ENCODE results near the gene AATK.

Gene AATK

DNA sequence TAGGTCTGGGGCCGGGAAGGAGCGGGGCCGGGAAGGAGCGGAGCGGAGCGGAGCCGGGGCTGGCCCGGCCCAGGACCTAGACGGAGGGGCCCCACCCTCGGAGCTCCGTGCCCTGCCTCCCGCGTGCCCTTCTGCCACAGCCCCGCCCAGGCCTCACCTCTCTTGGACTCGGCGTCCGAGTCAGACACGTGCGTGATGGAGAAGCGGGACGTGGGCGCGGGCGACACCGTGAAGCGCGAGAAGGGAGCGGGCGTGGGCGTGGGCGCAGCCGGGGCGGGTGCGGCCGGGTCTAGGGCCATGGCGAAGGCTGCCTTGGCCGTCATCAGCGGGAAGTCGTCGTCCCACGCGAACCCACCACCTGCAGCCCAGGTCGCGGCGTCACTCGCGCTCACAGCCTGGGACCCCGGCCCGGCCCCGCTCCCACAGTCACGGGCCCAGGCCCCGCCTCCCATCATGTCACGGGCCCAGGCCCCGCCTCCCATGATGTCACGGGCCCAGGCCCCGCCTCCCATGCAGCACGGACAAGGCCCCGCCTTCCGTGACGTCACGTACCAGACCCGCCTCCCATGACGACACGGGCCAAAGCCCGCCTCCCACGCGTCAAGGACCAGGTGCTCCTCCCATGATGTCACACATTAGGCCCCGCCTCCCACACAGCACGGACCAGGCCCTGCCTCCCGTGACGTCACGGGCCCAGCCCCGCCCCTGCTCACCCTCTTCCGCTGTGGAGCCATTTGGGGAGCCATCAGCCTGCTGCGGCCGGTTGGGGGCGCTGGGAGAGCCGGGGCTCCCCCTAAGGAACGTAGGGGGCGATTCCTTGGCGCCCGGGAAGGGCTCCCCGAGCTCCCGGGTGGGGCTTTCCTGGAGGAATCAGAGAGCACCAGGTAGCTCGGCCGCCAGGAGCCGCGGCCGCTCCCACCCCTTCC, 46.5 kb downstream of the AATK start:
- TF ChIP-seq, protein P1, sequence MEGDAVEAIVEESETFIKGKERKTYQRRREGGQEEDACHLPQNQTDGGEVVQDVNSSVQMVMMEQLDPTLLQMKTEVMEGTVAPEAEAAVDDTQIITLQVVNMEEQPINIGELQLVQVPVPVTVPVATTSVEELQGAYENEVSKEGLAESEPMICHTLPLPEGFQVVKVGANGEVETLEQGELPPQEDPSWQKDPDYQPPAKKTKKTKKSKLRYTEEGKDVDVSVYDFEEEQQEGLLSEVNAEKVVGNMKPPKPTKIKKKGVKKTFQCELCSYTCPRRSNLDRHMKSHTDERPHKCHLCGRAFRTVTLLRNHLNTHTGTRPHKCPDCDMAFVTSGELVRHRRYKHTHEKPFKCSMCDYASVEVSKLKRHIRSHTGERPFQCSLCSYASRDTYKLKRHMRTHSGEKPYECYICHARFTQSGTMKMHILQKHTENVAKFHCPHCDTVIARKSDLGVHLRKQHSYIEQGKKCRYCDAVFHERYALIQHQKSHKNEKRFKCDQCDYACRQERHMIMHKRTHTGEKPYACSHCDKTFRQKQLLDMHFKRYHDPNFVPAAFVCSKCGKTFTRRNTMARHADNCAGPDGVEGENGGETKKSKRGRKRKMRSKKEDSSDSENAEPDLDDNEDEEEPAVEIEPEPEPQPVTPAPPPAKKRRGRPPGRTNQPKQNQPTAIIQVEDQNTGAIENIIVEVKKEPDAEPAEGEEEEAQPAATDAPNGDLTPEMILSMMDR (conservative IDR thresholded peaks at IDR 0.05), result no peak
- no peak for TF ChIP-seq ZFX (IDR thresholded peaks at IDR 0.05)
- peak overlapping the region; percentile 56 for H3K27ac ChIP-seq

DNA sequence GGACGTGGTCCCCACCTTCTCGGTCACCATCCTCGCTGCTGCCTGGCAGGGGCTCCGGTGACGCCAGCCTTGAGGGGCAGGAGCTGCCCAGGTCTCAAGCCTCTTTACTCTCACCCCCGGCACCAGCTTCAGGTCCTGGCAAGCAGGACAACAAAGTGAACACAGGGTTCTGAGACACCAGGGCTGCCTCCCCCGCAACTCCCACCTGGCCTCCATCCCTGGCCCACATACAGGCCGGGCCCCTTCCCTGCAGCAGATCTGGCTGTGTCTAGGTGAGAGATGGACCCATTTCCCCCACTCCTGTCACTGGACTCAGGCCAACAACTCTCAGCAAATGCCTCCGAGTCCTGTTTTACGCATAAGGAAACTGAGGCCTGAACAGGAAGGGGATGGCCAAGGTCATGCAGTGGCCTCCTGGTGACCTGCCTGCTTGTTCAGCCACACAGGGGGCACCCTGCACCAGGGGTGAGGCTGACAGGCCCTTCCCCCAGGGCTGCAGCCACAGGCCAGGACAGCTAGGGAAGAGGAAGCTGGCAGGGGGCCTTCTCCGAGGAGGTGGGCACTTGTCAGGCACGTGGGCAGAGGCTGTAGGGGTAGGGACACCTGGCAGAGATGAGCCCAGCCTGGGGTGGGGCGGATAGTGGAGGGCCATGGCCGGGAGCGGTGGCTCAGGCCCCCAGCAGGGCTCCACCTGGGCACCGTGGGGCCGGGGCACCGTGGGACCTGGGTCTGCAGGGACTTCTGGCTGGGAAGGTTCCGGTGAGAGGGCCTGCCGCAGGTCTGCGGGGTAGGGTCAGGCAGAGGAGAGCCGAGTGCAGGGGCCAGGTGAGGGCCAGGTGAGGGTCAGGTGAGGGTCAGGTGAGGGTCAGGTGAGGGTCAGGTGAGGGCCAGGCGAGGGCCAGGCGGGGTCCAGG, 47.5 kb downstream of the AATK start:
- peak overlapping the region; percentile 56 for H3K27ac ChIP-seq

DNA sequence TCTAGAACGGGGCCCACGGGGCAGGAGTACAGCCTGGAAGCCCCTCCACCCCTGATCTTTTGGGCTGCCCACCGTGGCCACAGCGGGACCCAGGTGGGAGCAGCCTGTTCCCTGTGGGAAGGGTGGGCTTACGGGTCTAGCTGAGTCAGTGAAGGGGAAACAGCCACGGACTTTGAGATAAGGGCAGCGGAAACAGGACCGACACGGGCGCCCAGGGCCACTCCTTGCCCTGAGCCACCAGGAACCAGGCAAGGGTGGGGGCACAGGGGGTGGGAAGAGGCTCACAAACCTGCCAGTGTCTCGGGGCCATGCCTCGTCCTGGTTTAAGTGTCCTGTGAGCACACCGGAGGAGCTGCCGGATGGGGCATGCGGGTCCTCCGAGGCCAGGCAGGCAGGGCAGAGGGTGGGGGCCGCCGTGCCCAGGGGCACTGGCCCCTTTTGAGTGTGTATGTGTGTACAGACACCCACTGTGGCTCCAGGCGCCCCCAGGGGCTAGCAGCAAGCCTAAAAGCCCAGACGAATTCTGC, 48.3 kb downstream of the AATK start:
- no peak for TF ChIP-seq ZFX (IDR thresholded peaks at IDR 0.05)
- TF ChIP-seq, protein P1 (conservative IDR thresholded peaks at IDR 0.05), result no peak
- H3K27ac ChIP-seq, result no peak overlapping the region; the same call in 1 of the 2 replicates

More for the DNA sequence above, 47.5 kb downstream of the AATK start:
- TF ChIP-seq, protein P1 (conservative IDR thresholded peaks at IDR 0.05), result no peak
- no peak for TF ChIP-seq ZFX (IDR thresholded peaks at IDR 0.05)

DNA sequence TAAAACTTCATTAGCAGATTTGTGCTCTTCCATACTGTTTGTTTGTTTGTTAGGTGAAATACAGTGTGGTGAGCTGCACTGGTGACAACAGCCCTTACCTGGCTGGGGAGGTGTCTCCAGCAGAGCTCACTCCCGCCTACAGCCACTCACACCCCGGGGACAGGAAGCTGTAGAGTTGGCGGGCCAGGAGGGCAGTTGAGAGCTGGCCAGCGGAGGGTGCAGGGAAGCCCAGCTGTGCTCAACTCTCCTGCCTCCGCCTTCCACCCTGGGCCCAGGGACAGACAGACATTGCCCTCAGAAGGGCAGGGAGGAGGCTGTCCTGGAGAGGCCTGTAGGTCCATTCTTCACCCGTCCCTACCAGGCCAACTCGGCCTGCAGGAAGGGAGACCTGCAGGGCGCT, 49.3 kb downstream of the AATK start:
- no peak for TF ChIP-seq ZFX (IDR thresholded peaks at IDR 0.05)
- TF ChIP-seq, protein P1 (conservative IDR thresholded peaks at IDR 0.05), result no peak
- H3K27ac ChIP-seq, result no peak overlapping the region

DNA sequence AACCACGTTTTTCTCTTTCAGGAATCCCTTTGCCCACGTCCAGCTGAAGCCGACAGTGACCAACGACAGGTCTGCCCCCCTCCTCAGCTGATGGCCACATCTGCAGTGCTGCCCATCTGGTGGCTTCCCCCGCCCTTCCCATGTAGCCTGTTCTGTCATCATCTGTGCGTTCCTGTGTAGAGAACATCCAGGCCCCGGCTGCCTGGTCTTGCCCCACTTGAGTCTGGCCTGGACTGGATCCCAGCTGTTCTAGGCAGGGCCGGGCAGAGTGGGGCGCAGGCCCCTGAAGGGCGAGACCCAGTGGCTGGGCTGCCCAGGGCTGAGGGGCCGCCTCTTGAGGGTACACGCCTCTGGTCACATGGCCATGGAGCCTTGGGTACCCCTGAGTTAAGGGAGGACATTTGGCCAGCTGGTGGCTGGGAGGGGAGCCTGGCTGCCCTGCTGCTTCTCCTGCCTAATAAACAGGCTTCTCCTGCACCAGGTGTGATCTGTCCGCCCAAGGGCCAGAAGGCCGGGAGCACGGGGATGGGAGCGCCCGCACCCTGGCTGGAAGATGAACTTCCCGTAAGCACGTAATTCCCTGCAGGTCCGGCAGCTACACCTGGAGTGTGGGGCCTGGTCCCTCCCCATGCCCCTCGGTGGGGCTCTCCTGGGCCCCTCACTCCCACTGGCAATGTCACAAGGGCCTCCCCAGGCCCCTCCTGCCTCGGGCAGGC, 50.1 kb downstream of the AATK start:
- no peak overlapping the region for H3K27ac ChIP-seq
- TF ChIP-seq, protein P1 (conservative IDR thresholded peaks at IDR 0.05), result no peak
- TF ChIP-seq ZFX (IDR thresholded peaks at IDR 0.05), result no peak

DNA sequence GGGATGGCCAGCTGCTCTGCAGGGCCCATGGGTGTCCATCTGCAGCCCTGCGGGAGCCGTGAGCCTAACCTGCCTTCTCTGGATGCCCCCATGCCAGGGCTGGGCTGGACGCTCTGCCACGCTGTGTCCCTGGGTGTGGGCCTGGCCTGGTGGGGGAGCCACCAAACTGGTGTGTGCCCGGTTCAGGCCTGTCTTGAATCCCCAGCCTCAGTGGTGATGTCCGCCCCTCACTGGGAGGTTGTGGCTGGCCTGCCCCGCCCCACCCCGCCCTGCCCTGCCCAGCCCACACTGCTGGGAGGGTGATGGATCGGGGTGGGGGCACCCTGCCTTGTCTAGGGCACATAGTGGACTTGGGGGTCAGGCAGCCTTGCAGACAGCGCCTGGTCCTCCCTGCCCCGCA, 50.8 kb downstream of the AATK start:
- TF ChIP-seq, protein P1 (conservative IDR thresholded peaks at IDR 0.05), result no peak
- no peak for TF ChIP-seq ZFX (IDR thresholded peaks at IDR 0.05)
- no peak overlapping the region for H3K27ac ChIP-seq

Data from C4-2B (cell line).